ENCODE results near the gene OR9G1. TPM values are rescaled to one million over a fixed set of nuclear protein-coding genes. Genes with fewer than 3 reads are reported as not detected.

OR9G1 gene, protein sequence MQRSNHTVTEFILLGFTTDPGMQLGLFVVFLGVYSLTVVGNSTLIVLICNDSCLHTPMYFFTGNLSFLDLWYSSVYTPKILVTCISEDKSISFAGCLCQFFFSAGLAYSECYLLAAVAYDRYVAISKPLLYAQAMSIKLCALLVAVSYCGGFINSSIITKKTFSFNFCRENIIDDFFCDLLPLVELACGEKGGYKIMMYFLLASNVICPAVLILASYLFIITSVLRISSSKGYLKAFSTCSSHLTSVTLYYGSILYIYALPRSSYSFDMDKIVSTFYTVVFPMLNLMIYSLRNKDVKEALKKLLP
- total RNA-seq (not detected), polyA plus RNA-seq (ENCODE audit: insufficient read depth, low read depth, low replicate concordance) (not detected)
- long read RNA-seq, donor 1 = 0 reads
- long read RNA-seq, donor 2 = 0 reads
- long read RNA-seq, donor 3 = 0 reads
- long read RNA-seq, donor 4 = 0 reads
- long read RNA-seq, donor 5 = 0 reads
- long read RNA-seq, donor 6 = 0 reads
- long read RNA-seq, donor 7 = 0 reads
- long read RNA-seq, donor 8 = 0 reads
- long read RNA-seq, donor 9 = 0 reads
- long read RNA-seq, donor 10 = 0 reads

DNA sequence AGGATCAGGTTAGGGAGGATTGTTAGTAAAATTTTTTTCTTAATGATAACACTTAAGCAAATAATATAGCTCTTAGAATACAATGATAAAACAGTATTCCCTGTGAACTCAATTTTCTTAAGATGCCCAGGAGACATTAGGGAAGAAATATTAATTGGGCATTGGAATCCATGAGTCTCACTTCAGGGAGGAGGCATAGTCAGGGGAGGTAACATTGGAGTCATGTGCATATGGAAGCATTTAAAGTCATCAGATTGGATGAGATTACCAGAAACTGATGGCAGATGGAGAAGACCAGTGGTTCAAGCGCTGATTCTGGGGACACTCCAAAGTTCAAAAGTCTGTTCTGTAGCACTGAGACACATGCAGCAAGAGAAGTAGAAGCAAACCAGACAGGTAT lies at the start of gene OR9G1:
TSS of gene OR9G1 (plus strand) at position 301 of the 400 bp plus-strand sequence. CDS start 1,293 bp downstream, outside the sequence.
- TF ChIP-seq, protein P1, sequence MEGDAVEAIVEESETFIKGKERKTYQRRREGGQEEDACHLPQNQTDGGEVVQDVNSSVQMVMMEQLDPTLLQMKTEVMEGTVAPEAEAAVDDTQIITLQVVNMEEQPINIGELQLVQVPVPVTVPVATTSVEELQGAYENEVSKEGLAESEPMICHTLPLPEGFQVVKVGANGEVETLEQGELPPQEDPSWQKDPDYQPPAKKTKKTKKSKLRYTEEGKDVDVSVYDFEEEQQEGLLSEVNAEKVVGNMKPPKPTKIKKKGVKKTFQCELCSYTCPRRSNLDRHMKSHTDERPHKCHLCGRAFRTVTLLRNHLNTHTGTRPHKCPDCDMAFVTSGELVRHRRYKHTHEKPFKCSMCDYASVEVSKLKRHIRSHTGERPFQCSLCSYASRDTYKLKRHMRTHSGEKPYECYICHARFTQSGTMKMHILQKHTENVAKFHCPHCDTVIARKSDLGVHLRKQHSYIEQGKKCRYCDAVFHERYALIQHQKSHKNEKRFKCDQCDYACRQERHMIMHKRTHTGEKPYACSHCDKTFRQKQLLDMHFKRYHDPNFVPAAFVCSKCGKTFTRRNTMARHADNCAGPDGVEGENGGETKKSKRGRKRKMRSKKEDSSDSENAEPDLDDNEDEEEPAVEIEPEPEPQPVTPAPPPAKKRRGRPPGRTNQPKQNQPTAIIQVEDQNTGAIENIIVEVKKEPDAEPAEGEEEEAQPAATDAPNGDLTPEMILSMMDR (IDR thresholded peaks at IDR 0.05; ENCODE audit: borderline replicate concordance, extremely low read depth, insufficient read depth) = no peak
- no peak within 1 kb of the TSS for H3K9ac ChIP-seq (ENCODE audit: low read length in 3 of 3)
- no peaks in the 10 kb centered on the region for H3K36me3 ChIP-seq (ENCODE audit: control insufficient read depth in 2 of 3, insufficient read depth in 3 of 3, low read length in 3 of 3)
- no peak for DNase-seq
- no peaks in the 10 kb centered on the region for H3K4me1 ChIP-seq (ENCODE audit: control insufficient read depth in 2 of 3, insufficient read depth in 2 of 3, low read depth in 1 of 3, low read length in 3 of 3)
- FAIRE-seq = no peak
- H3K4me3 ChIP-seq (ENCODE audit: low read length in 3 of 3) = no peak within 1 kb of the TSS
- no peaks in the 10 kb centered on the region for H3K27me3 ChIP-seq (ENCODE audit: control insufficient read depth, insufficient read depth, low read length)
- intact Hi-C loops (cut with DNase I) = no loop called here
- no peaks in the 10 kb centered on the region for H3K9me3 ChIP-seq (ENCODE audit: control insufficient read depth in 2 of 3, insufficient read depth in 1 of 3, low read length in 3 of 3)
- no peak within 1 kb of the TSS for H3K27ac ChIP-seq (ENCODE audit: low read depth in 2 of 2, low read length in 2 of 2)

GRCh38 chr11:56659755-56660154 lies 39.1 kb upstream of the OR9G1 start:
- H3K9ac ChIP-seq (ENCODE audit: low read length in 3 of 3) = no peak overlapping the region
- no peak overlapping the region for H3K4me3 ChIP-seq (ENCODE audit: low read length in 3 of 3)
- no peak overlapping the region for H3K27ac ChIP-seq (ENCODE audit: low read depth in 2 of 2, low read length in 2 of 2)
- TF ChIP-seq, protein P1 (IDR thresholded peaks at IDR 0.05; ENCODE audit: borderline replicate concordance, extremely low read depth, insufficient read depth) = no peak
- intact Hi-C loops (cut with DNase I) = no loop called here
- H3K4me1 ChIP-seq (ENCODE audit: control insufficient read depth in 2 of 3, insufficient read depth in 2 of 3, low read depth in 1 of 3, low read length in 3 of 3) = no peaks in the 10 kb centered on the region
- no peak for FAIRE-seq
- DNase-seq = no peak
- H3K9me3 ChIP-seq (ENCODE audit: control insufficient read depth in 2 of 3, insufficient read depth in 1 of 3, low read length in 3 of 3) = no peaks in the 10 kb centered on the region
- H3K36me3 ChIP-seq (ENCODE audit: control insufficient read depth in 2 of 3, insufficient read depth in 3 of 3, low read length in 3 of 3) = no peaks in the 10 kb centered on the region
- H3K27me3 ChIP-seq (ENCODE audit: control insufficient read depth, insufficient read depth, low read length) = no peaks in the 10 kb centered on the region

DNA sequence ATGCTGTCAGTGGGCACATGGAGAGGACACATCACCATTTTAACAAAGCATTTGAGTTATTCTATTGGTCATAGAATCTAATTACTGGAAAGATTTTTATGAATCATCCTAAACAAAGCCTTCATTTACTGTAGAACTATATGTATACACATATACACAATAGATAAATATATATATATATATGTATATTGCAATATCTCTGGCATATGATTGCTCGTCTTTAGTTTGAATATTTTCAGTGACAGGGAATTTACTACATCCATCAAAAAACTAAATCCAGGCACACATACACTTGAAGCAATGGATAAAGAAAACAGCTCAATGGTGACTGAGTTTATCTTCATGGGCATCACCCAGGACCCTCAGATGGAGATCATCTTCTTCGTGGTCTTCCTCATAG lies 35.5 kb upstream of the OR9G1 start, which contains the start of gene OR5AR1:
TSS of gene OR5AR1 (plus strand) at position 301 of the 400 bp plus-strand sequence. CDS start at position 301, 0 bp downstream.
- TF ChIP-seq, protein P1 (IDR thresholded peaks at IDR 0.05; ENCODE audit: borderline replicate concordance, extremely low read depth, insufficient read depth) = no peak
- Histone ChIP-seq H3K9me3 (ENCODE audit: control insufficient read depth in 2 of 3, insufficient read depth in 1 of 3, low read length in 3 of 3) (no peaks in the 10 kb centered on the region), H3K27ac (ENCODE audit: low read depth in 2 of 2, low read length in 2 of 2) (no peak within 1 kb of the TSS), H3K9ac (ENCODE audit: low read length in 3 of 3) (no peak within 1 kb of the TSS), H3K36me3 (ENCODE audit: control insufficient read depth in 2 of 3, insufficient read depth in 3 of 3, low read length in 3 of 3) (no peaks in the 10 kb centered on the region), H3K27me3 (ENCODE audit: control insufficient read depth, insufficient read depth, low read length) (no peaks in the 10 kb centered on the region), H3K4me1 (ENCODE audit: control insufficient read depth in 2 of 3, insufficient read depth in 2 of 3, low read depth in 1 of 3, low read length in 3 of 3) (no peaks in the 10 kb centered on the region), H3K4me3 (ENCODE audit: low read length in 3 of 3) (no peak within 1 kb of the TSS)
- intact Hi-C loops (cut with DNase I) = no loop called here
- DNase-seq (no peak), FAIRE-seq (no peak)

Measured in kidney (tissue), 22 donors.